DND-41 (cell line): Measurements from ENCODE around the gene BUD31.

ENCODE experiments used
- EZH2 ChIP-seq: IDR thresholded peaks from 3 replicates; pipeline ENCODE4 v1.6.1; 2012; ENCODE audit warnings: borderline replicate concordance, low read depth, mild to moderate bottlenecking, moderate library complexity, low read length, inconsistent platforms; ENCODE audit not compliant: severe bottlenecking
- TF ChIP-seq, protein P1 (sequence below): IDR thresholded peaks from 2 replicates; pipeline ENCODE4 v1.5.1; 2012; ENCODE audit warnings: borderline replicate concordance, low read length, moderate library complexity, mild to moderate bottlenecking; ENCODE audit not compliant: poor library complexity, severe bottlenecking; ENCODE audit errors: extremely low read depth

DNA sequence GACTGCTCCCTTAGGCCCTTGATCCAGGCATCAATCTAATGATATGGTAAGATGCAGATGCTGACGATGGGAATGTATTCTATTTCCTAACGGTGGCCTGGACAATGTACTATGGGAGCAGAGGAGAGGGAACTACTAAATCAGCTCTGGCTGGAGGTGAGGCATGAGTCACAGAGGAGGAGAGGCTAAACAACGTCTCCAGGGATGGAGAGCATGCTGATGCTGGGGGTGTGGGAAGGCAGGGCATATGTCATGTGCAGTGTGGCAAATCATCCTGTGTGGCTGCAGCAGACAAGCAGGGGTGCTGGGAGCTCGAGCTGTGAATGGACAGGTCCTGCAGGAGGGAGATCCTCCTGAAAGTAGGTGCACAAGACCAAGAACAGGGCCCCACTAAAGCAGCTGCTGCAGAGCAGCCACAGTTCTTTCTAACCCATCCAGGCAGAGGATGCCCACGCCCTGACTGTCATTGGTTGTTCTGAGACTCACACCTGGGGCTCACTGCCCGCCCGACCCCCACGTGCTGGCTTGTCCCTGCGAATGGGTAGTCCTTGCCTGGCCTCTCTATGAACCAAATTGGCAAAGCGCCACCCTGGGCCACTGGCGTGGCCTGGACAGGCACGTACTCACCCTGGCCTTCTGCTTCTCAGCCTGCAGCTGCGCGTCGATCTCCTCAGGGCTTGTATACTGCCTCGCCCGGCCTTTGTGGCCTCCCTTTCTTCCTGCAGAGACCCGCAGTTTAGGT is 4.4 kb upstream of the BUD31 start:
- no peak for TF ChIP-seq EZH2
- TF ChIP-seq, protein P1, sequence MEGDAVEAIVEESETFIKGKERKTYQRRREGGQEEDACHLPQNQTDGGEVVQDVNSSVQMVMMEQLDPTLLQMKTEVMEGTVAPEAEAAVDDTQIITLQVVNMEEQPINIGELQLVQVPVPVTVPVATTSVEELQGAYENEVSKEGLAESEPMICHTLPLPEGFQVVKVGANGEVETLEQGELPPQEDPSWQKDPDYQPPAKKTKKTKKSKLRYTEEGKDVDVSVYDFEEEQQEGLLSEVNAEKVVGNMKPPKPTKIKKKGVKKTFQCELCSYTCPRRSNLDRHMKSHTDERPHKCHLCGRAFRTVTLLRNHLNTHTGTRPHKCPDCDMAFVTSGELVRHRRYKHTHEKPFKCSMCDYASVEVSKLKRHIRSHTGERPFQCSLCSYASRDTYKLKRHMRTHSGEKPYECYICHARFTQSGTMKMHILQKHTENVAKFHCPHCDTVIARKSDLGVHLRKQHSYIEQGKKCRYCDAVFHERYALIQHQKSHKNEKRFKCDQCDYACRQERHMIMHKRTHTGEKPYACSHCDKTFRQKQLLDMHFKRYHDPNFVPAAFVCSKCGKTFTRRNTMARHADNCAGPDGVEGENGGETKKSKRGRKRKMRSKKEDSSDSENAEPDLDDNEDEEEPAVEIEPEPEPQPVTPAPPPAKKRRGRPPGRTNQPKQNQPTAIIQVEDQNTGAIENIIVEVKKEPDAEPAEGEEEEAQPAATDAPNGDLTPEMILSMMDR, result no peak
